Retinal pigment epithelial cell (primary cell): ENCODE results near the gene TTLL8.

Experiments used
- DNase-seq: peaks from one replicate; pipeline ENCODE4 v3.0.0-alpha.2; 2010; ENCODE audit warnings: low read depth
- H3K4me3 ChIP-seq: 2 replicates; pipeline ENCODE4 v1.5.1; 2011; ENCODE audit warnings: mild to moderate bottlenecking, low read length, control low read depth, moderate library complexity
- TF ChIP-seq, protein P1 (sequence below): conservative IDR thresholded peaks from 2 replicates; pipeline ENCODE4 v1.5.1; 2011; ENCODE audit warnings: low read depth, low read length, control low read depth, inconsistent platforms

TTLL8 gene

DNA sequence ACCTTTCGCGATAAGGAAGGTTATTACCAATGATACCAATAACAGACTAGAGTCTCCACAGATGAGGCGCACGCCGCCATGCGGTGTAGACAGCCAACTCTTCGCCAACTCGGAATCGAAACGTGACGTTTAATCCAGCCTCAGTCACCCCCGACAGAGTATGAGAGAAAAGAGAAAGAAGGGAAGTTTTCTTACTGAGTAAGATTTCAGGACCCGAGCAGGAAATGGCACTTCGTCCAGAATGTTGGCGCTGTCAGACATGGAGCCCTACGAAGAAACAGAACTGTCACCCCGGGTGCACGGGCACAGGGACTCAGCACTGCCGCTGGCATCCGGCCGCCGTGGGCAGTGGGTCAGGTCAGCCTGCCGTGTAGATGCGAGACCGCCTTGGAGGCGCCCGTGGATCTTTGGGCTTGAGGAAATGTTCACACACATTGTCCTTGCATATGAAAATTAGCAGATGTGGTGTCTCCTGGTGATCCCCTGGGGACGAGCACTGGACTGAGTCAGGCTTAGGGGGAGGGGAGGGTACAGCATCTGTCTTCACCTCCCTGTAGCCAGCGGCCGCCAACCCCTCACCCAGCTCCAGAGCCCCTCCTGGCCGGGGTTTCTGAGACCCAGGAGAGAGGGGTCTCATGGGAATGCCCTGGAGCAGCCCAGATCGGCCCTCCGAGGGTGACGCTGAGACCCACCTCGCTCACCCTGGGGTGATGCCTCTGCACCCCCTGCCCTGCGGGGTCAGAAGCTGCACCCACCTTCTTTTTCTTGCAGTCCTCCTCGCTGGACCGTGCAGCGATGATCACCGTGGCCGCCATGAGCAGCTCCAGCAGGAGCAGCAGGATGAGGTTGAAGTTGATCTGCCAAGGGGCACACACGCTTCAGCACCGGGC, 18.8 kb upstream of the TTLL8 start:
- no peak overlapping the region for H3K4me3 ChIP-seq
- TF ChIP-seq, protein P1, sequence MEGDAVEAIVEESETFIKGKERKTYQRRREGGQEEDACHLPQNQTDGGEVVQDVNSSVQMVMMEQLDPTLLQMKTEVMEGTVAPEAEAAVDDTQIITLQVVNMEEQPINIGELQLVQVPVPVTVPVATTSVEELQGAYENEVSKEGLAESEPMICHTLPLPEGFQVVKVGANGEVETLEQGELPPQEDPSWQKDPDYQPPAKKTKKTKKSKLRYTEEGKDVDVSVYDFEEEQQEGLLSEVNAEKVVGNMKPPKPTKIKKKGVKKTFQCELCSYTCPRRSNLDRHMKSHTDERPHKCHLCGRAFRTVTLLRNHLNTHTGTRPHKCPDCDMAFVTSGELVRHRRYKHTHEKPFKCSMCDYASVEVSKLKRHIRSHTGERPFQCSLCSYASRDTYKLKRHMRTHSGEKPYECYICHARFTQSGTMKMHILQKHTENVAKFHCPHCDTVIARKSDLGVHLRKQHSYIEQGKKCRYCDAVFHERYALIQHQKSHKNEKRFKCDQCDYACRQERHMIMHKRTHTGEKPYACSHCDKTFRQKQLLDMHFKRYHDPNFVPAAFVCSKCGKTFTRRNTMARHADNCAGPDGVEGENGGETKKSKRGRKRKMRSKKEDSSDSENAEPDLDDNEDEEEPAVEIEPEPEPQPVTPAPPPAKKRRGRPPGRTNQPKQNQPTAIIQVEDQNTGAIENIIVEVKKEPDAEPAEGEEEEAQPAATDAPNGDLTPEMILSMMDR, result no peak
- no peak for DNase-seq

DNA sequence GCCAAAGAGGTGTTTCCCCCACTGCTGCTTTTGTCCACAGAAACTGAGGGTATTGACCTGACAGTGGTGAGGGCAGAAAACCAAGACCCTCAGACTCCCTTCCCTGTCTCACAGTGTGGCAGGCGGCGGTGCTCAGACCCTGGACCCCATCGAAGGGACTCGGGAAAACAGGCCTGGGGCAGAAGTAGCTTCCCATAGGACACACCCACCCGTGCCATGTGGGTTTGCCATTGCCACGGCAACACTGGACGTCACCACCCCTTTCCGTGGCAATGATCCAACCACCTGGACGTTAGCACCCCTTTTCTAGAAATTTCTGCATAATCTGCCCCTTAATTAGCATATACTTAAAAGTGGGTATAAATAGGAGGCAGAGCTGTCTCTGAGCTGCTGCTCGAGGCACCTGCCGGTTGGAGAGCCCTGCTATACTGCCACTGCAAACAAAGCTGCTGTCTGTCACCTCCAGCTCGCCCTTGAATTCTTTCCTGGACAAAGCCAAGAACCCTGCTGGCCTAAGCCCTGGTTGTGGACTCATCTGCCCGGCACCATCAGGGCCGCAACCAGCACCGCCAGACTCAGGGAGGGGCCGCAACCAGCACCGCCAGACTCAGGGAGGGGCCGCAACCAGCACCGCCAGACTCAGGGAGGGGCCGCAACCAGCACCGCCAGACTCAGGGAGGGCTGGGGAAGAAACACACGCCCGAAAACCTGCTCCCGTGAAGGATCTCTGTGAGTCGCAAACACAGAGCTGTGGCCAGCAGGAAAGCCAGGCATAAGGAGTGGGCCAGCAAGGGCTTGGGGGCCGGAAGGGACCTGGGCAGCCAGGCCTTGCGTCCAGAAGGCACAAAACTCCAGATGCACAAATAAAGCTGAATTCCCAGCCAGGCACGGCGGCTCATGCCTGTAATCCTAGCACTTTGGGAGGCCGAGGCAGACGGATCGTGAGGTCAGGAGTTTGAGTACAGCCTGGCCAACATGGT, 16.7 kb upstream of the TTLL8 start:
- no peak overlapping the region for H3K4me3 ChIP-seq
- TF ChIP-seq, protein P1, result no peak
- DNase-seq, result no peak

DNA sequence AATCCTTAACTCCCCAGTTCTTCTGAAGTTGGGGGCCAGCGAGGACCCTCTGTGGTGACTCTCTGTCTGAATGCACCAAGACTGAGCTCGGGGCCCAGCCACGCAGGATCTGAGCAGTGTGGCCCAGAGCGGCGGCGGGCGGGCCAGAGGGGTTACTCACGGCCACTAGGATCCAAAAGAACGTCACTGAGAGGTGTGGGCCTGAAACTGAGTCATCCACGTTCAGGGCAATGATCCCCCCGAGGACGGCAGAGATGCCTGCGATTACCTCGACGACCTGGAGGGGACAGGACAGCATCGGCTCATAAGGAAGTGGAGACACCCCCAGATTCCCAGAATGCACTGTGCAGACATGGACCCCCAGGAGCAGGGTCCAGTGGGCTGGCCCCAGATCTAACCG, 16.0 kb upstream of the TTLL8 start:
- no peak for DNase-seq
- TF ChIP-seq, protein P1, result no peak
- no peak overlapping the region for H3K4me3 ChIP-seq

DNA sequence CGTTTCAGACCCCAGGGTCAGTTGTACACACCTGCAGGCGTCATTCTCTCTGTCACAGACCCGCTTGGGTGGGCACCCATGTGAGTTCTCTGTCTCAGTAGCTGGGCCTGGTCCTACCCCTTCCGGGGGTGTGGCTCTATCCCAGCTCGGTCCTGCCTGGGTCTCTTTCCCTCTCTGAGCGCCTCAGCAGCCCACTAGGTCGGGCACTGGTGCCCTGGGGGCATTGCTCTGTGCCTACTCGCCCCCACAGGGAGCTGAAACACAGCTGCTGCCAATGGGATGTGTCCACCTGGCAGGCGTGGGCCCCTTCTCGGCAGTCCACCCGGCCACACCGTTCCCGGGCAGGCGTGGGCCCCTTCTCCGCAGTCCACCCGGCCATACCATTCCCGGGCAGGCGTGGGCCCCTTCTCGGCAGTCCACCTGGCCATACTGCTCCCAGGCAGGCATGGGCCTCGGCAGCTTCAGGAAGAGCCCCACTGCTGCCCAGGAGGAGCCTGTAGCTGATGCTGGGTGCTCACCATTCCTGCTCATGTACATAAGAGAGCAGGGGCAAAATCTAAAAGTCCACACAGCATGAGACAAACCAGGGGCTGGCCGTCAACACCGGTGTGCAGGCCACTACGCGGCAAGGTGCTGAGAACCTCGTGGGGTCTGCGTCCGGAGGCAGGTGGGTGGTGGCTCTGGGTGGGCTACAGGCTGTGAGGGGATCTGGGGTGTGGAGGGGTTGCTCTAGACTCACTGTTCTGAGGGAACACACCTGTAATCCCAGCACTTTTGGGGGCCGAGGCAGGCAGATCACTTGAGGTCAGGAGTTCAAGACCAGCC, 14.8 kb upstream of the TTLL8 start:
- TF ChIP-seq, protein P1, result no peak
- DNase-seq, result no peak
- H3K4me3 ChIP-seq, result no peak overlapping the region

DNA sequence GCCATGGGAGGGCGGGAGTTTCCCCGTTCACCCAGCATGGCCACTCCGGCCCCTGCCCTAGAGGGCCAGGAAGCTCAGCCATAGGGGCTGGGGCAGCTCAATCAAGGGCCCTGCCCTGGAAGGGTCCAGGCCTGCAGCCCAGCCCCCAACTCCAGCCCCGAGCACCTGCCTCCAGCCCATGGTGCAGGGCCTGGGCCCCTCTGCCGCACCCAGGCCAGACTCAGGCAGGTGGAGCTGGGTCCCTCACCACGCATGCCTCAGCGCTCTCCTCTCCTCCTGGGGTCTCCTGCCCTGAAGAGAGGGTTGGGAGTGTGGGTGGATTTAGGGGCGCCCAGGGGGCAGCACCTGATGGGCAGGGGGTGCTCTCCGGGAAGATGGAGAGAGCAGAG, 14.1 kb upstream of the TTLL8 start:
- H3K4me3 ChIP-seq, result no peak overlapping the region
- TF ChIP-seq, protein P1, result no peak
- no peak for DNase-seq

DNA sequence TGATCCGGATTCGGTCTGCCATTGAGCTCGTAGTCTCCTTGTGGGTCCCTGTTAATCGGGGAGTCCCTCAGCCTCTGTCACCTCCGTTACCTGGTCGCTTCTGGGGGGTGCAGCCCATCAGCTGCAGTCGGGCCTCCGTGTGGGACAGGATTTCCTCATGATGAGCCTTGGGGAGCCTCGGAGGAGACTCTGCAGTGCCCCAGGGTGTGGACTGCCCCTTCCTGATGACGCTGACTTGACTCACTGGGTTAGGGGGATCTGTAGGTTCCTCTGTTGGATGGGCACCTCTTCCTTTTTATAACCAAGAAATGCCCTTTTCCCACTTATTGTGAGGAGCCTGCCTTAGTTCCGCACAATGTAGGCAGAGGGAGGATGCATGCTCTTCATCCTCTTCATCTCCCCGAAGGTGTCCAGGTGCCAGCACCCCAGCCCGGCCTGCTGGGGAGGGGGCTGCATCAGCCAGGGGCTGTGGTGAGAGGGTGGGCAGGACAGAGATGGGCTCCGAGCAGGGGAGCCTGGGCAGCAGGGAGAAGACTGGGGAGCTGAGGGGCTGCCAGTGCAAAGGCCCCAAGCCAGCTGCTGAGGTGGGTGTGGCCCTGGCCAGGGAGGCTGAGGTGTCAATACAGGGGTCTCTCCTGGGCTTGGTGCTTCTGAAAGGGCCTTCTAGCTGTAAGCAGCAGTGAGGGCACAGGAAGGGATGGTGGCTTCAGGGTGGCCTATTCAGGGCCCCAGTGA, 13.5 kb upstream of the TTLL8 start:
- H3K4me3 ChIP-seq, result no peak overlapping the region
- TF ChIP-seq, protein P1, result no peak
- no peak for DNase-seq
